ENCODE measurements around the gene SLC4A7.

GRCh38 chr3:27426926-27427325 is 57.3 kb downstream of the SLC4A7 start:
- no peak for TF ChIP-seq CTCF (IDR thresholded peaks at IDR 0.05; ENCODE audit: extremely low read depth in 1 of 2, insufficient read depth in 1 of 2, low read depth in 1 of 2, low read length in 2 of 2)
- no peak for TF ChIP-seq POLR2A (IDR thresholded peaks at IDR 0.05; ENCODE audit: low read depth, low read length)
- TF ChIP-seq POLR2AphosphoS5 (IDR thresholded peaks at IDR 0.05; ENCODE audit: insufficient read depth, low read depth, low read length), result no peak

All from endothelial cell of umbilical vein (primary cell).